Thyroid gland (tissue), 4 donors: ENCODE results near the gene CLSTN2.
A peak's percentile ranks its signal among the peaks of the same experiment; 100 is the strongest.

ENCODE experiments used
- POLR2A ChIP-seq, 2 donors: fragments of 450-650 bp; IDR thresholded peaks; one replicate each; pipeline ENCODE4 v1.6.1; 2017; ENCODE audit warnings: antibody characterized with exemption in 2 of 2, mild to moderate bottlenecking in 2 of 2, moderate library complexity in 1 of 2
- TF ChIP-seq, protein P1 (sequence below), 6 experiments: fragments of 200-600 bp in 3 of 6; fragments of 450-650 bp in 3 of 6; sonication (generic) in 3 of 6; IDR thresholded peaks; one replicate each; pipeline ENCODE4 v1.5.1; 2016 to 2019; ENCODE audit warnings: antibody characterized with exemption in 6 of 6, mild to moderate bottlenecking in 2 of 6, inconsistent platforms in 1 of 6, moderate library complexity in 1 of 6

DNA sequence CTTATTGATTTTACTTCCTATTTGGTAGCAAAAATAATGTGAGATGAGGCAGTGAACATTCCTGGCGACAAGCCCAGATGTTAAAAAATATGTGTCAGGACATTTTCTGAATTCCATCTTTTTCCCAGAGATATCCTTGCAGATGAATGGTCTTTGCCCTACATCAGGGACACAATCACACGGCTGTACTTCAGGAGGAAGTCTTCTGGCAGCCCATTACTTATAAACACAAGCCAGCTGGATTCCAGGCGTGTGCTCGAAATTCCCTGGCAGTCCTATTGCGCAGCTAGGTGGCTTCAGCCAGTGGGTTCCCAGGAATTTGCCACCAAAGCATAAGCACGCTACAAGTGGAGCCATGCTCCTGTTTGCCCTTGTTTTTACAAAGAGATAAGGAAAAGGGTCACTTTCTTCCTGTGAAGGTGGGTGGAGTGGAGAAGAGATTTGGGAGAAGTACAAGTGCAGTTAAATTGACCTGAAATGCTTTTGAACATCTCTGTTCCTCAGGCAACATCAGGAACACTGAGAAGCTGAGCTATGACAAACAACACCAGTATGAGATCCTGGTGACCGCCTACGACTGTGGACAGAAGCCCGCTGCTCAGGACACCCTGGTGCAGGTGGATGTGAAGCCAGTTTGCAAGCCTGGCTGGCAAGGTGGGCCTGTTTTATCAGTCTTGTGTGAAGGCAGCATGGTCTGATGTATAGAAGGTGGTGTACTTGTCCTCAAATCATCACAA is 485.8 kb downstream of the CLSTN2 start:
- TF ChIP-seq, protein P1, sequence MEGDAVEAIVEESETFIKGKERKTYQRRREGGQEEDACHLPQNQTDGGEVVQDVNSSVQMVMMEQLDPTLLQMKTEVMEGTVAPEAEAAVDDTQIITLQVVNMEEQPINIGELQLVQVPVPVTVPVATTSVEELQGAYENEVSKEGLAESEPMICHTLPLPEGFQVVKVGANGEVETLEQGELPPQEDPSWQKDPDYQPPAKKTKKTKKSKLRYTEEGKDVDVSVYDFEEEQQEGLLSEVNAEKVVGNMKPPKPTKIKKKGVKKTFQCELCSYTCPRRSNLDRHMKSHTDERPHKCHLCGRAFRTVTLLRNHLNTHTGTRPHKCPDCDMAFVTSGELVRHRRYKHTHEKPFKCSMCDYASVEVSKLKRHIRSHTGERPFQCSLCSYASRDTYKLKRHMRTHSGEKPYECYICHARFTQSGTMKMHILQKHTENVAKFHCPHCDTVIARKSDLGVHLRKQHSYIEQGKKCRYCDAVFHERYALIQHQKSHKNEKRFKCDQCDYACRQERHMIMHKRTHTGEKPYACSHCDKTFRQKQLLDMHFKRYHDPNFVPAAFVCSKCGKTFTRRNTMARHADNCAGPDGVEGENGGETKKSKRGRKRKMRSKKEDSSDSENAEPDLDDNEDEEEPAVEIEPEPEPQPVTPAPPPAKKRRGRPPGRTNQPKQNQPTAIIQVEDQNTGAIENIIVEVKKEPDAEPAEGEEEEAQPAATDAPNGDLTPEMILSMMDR (IDR thresholded peaks at IDR 0.05): peak in 3 of 6 experiments; percentile 3 to 18 (median 17)
- no peak for TF ChIP-seq POLR2A (IDR thresholded peaks at IDR 0.05)
